A673 (cell line): ENCODE results near the gene SDR42E1. TPM values are rescaled to one million over a fixed set of nuclear protein-coding genes. Genes with fewer than 3 reads are reported as not detected.

Experiments used
- BruUV-seq: library from RNA; stranded (reverse); fragments of 400-500 nt; replicated peaks from 2 replicates; lab custom pipeline; 2021; lab: Mats Ljungman, UMichigan
- CTCF ChIA-PET: fragments of 300-600 bp; sonication (Branson Sonifier 250); formaldehyde crosslinking; loops from one replicate; lab custom pipeline; 2022; ENCODE audit warnings: antibody characterized with exemption; lab: Charles Lee
- POLR2A ChIA-PET: fragments of 300-600 bp; sonication (Branson Sonifier 250); formaldehyde crosslinking; loops from one replicate; lab custom pipeline; 2022; ENCODE audit warnings: antibody characterized with exemption; ENCODE audit not compliant: low non-redundant PET; lab: Charles Lee
- DNase-seq: peaks from one replicate; pipeline ENCODE4 v3.0.0-alpha.2; 2015; ENCODE audit warnings: low spot score
- H3K27ac ChIP-seq: fragments of 200-600 bp; sonication (generic); 2 replicates; pipeline ENCODE4 v1.5.1; 2016; ENCODE audit warnings: mixed run types, low read depth, mild to moderate bottlenecking, mixed read lengths, antibody characterized with exemption, low read length; ENCODE audit not compliant: poor library complexity, severe bottlenecking
- H3K27me3 ChIP-seq: fragments of 200-600 bp; sonication (generic); replicated peaks from 2 replicates; pipeline ENCODE4 v1.6.1; 2017; ENCODE audit warnings: mixed run types, low read depth, mild to moderate bottlenecking, mixed read lengths, antibody characterized with exemption, low read length; ENCODE audit not compliant: insufficient read depth, poor library complexity
- H3K36me3 ChIP-seq: fragments of 200-600 bp; sonication (generic); 2 replicates; pipeline ENCODE4 v1.6.1; 2016; ENCODE audit warnings: mixed run types, mild to moderate bottlenecking, mixed read lengths, antibody characterized with exemption, low read length; ENCODE audit not compliant: insufficient read depth, poor library complexity, severe bottlenecking
- H3K4me1 ChIP-seq: fragments of 200-600 bp; sonication (generic); 2 replicates; pipeline ENCODE4 v1.6.1; 2017; ENCODE audit warnings: mixed run types, mild to moderate bottlenecking, mixed read lengths, antibody characterized with exemption, low read length; ENCODE audit not compliant: insufficient read depth, poor library complexity, severe bottlenecking
- H3K4me3 ChIP-seq: fragments of 200-600 bp; sonication (generic); 2 replicates; pipeline ENCODE4 v1.5.1; 2016; ENCODE audit warnings: low read depth, mixed run types, mild to moderate bottlenecking, mixed read lengths, low read length; ENCODE audit not compliant: poor library complexity, severe bottlenecking
- H3K9me3 ChIP-seq: fragments of 200-600 bp; sonication (generic); 2 replicates; pipeline ENCODE4 v1.6.1; 2016; ENCODE audit warnings: mixed run types, low read depth, mild to moderate bottlenecking, mixed read lengths, antibody characterized with exemption, low read length; ENCODE audit not compliant: poor library complexity, severe bottlenecking
- EZH2 ChIP-seq: fragments of 200-600 bp; sonication (generic); IDR thresholded peaks from 2 replicates; pipeline ENCODE4 v1.6.1; 2017; ENCODE audit warnings: borderline replicate concordance, low read depth, mild to moderate bottlenecking, mixed read lengths, antibody characterized with exemption, low read length; ENCODE audit not compliant: poor library complexity, severe bottlenecking
- intact Hi-C: fragments of 100-400 bp; cut with micrococcal nuclease; formaldehyde crosslinking; loops from one replicate; pipeline ENCODE4 v1.10.0; 2022; ENCODE audit not compliant: unreplicated experiment
- total RNA-seq: library from RNA; stranded (reverse); gene quantifications from 2 replicates; pipeline ENCODE4 v1.2.3, GENCODE V29; 2021
- TF ChIP-seq, protein P1 (sequence below): fragments of 300-800, 200-600 bp; sonication (generic); conservative IDR thresholded peaks from 2 replicates; pipeline ENCODE4 v1.5.1; 2017; ENCODE audit warnings: low read depth, mild to moderate bottlenecking, antibody characterized with exemption, low read length, moderate library complexity, mixed read lengths

SDR42E1 gene
- total RNA-seq, 1 experiment from 2014 or later: not detected

GRCh38 chr16:81951564-81951963 lies 59.7 kb downstream of the SDR42E1 start:
- intact Hi-C loops: no loop called here
- CTCF ChIA-PET: no interaction called here
- POLR2A ChIA-PET: no interaction called here

GRCh38 chr16:81946206-81946605 lies 65.1 kb downstream of the SDR42E1 start:
- Histone ChIP-seq H3K9me3 (no peaks in the 10 kb centered on the region), H3K4me3 (no peak overlapping the region), H3K27ac (no peak overlapping the region), H3K36me3 (no peaks in the 10 kb centered on the region), H3K4me1 (no peaks in the 10 kb centered on the region), H3K27me3 (no peaks in the 10 kb centered on the region)
- no TSS peak for BruUV-seq
- peak; percentile 43 for DNase-seq
- ChIA-PET CTCF (no interaction called here), POLR2A (no interaction called here)
- intact Hi-C loops: loop anchor here (10.0 kb wide), 1 partner anchor 689 kb away; no protein-coding TSS in a partner anchor
- no peak for TF ChIP-seq EZH2
- TF ChIP-seq, protein P1, sequence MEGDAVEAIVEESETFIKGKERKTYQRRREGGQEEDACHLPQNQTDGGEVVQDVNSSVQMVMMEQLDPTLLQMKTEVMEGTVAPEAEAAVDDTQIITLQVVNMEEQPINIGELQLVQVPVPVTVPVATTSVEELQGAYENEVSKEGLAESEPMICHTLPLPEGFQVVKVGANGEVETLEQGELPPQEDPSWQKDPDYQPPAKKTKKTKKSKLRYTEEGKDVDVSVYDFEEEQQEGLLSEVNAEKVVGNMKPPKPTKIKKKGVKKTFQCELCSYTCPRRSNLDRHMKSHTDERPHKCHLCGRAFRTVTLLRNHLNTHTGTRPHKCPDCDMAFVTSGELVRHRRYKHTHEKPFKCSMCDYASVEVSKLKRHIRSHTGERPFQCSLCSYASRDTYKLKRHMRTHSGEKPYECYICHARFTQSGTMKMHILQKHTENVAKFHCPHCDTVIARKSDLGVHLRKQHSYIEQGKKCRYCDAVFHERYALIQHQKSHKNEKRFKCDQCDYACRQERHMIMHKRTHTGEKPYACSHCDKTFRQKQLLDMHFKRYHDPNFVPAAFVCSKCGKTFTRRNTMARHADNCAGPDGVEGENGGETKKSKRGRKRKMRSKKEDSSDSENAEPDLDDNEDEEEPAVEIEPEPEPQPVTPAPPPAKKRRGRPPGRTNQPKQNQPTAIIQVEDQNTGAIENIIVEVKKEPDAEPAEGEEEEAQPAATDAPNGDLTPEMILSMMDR: no peak

More at GRCh38 chr16:81951564-81951963, 59.7 kb downstream of the SDR42E1 start:
- Histone ChIP-seq H3K27ac (no peak overlapping the region), H3K27me3 (no peaks in the 10 kb centered on the region), H3K4me3 (no peak overlapping the region), H3K9me3 (peaks cover 3% of the 10 kb centered on the region), H3K4me1 (no peaks in the 10 kb centered on the region), H3K36me3 (no peaks in the 10 kb centered on the region)
- TF ChIP-seq EZH2: no peak
- TF ChIP-seq, protein P1: no peak
- no peak for DNase-seq
- BruUV-seq: no TSS peak

GRCh38 chr16:81945665-81946064 lies 65.6 kb downstream of the SDR42E1 start:
- no peak overlapping the region for H3K27ac ChIP-seq
- no peaks in the 10 kb centered on the region for H3K9me3 ChIP-seq
- CTCF ChIA-PET: no interaction called here
- BruUV-seq: no TSS peak
- no peak overlapping the region for H3K4me3 ChIP-seq
- intact Hi-C loops: loop anchor here (10.0 kb wide), 1 partner anchor 689 kb away; no protein-coding TSS in a partner anchor
- DNase-seq: no peak
- no peak for TF ChIP-seq EZH2
- TF ChIP-seq, protein P1: no peak
- H3K27me3 ChIP-seq: no peaks in the 10 kb centered on the region
- no peaks in the 10 kb centered on the region for H3K36me3 ChIP-seq
- H3K4me1 ChIP-seq: no peaks in the 10 kb centered on the region
- POLR2A ChIA-PET: no interaction called here
